IPS DF 4.7 (cell line): ENCODE measurements around the gene SMARCA1.

ENCODE experiments used
- DNase-seq: peaks from one replicate; pipeline ENCODE4 v3.0.0-alpha.2; 2013; ENCODE audit warnings: low spot score; ENCODE audit errors: extremely low read depth

Gene SMARCA1

GRCh38 chrX:129462707-129463106 lies 60.6 kb downstream of the SMARCA1 start:
- DNase-seq = no peak

- DNase-seq = no peak
These were observed 61.4 kb downstream of the SMARCA1 start for GRCh38 chrX:129461801-129462456.

DNA sequence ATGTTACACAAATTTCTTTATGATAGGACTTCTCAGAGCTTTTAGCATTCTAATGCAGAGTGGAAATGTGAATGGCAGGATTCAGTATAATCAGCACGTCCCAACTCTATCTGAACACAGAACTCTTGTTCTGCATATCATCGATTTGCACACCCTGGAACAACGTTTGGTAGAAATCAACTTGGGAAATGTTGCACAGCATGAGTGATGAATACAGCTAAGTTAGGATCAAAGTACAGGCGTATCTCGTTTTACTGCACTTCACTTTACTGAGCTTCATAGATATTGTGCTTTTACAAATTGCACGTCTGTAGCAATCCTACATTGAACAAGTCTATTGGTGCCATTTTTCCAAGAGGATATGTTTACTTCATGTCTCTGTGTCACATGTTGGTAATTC lies 70.8 kb downstream of the SMARCA1 start:
- no peak for DNase-seq

GRCh38 chrX:129450123-129450522 lies 73.2 kb downstream of the SMARCA1 start:
- DNase-seq = no peak

GRCh38 chrX:129449148-129449547 lies 74.1 kb downstream of the SMARCA1 start:
- no peak for DNase-seq

- DNase-seq = no peak
These were observed 77.9 kb downstream of the SMARCA1 start for GRCh38 chrX:129445436-129445835.

GRCh38 chrX:129433945-129434344 lies 89.3 kb downstream of the SMARCA1 start:
- DNase-seq = no peak

DNA sequence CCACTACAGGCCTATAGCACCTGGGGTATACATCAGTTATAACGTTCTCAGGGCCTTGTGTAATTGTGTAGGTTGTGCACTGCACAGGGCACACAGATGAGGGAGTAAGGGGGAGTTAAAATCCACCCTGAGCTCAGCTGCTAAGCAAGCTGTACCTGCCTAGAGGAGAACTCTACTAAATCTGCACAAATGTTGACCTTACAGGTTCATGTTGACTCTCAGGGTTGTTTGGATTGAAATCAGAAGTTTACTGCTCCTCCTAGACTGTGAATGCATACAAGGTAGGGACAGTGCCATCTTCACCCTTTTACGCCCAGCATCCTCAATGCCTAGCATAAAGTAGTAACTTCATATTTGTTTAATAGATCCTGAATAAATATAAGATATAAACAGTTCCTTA lies 89.8 kb downstream of the SMARCA1 start:
- no peak for DNase-seq

GRCh38 chrX:129427267-129427666 lies 96.0 kb downstream of the SMARCA1 start:
- DNase-seq = no peak

DNA sequence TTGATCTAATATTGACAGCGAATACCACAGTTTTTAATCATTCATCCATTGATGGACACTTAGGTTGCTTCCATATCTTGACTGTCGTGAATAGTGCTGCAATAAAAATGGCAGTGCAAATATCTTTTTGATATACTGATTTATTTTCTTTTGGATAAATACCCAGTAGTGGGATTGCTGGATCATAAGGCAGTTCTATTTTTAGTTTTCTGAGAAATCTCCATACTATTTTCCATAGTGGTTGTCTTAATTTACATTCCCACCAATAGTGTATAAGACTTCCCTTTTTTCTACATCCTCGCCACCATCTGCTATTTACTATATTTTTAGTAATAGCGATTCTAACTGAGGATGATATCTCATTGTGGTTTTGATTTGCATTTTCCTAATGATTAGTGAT lies 100.1 kb downstream of the SMARCA1 start:
- DNase-seq = no peak

DNA sequence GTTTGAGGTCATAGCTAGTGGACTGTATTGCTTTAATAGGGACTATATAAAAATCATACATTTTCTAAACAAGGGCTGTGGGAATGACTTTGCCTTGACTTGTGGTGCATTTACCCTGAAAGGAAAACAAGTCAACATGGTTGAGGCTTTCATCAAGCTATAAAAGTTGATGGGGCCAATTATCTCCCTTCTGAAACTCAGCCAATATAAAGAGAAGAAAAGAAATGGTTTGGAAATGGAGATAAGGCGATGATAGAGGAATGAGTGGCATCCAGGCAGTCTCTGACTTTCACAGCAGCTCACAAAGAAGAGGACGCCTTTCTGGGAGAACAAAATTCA lies 118.7 kb downstream of the SMARCA1 start:
- DNase-seq = no peak

- DNase-seq = no peak
These were observed 119.2 kb downstream of the SMARCA1 start for GRCh38 chrX:129403974-129404669.
